ENCODE data around the gene PGGHG.

PGGHG gene

DNA sequence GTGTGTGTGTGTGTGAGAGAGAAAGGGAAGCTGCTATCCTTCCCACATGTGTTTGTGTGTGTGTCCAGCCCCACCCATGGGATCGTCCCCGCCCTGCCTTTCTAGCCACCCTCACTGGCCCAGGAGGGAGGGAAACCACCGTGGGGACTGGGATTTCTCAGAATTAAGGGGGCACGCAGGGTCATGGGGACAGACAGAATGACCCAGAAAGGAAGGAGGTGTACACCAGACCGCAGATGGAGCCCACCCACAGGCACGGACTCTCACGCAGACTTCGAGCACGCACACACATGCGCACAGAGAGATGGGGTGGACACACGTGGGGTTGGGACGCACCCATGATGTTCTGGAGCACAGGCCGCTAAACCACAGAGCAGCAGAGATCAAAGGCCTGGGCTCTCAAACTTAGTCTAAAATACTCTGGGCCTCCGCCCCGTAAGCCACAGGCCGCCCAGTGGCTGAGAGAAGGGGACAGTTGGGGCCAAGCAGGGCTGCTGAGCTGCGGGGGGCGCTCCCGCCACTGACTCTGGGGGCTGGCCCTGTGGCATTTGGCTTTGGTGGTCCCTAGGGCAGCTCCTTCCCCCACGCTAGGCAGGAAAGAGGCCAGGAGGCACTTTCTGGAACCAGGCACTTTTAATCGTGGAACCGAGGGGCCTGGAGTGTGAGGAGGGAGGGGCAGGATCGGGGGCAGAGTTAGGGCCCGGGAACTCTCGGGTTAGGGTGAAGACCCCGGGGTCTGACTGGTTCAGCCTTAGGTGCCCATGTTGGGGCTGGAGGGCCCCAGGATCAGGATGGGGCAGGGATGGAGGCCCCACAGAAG, 8.9 kb downstream of the PGGHG start:
- no peak for DNase-seq (ENCODE audit: low read depth)
- TF ChIP-seq, protein P1, sequence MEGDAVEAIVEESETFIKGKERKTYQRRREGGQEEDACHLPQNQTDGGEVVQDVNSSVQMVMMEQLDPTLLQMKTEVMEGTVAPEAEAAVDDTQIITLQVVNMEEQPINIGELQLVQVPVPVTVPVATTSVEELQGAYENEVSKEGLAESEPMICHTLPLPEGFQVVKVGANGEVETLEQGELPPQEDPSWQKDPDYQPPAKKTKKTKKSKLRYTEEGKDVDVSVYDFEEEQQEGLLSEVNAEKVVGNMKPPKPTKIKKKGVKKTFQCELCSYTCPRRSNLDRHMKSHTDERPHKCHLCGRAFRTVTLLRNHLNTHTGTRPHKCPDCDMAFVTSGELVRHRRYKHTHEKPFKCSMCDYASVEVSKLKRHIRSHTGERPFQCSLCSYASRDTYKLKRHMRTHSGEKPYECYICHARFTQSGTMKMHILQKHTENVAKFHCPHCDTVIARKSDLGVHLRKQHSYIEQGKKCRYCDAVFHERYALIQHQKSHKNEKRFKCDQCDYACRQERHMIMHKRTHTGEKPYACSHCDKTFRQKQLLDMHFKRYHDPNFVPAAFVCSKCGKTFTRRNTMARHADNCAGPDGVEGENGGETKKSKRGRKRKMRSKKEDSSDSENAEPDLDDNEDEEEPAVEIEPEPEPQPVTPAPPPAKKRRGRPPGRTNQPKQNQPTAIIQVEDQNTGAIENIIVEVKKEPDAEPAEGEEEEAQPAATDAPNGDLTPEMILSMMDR (IDR thresholded peaks at IDR 0.05; ENCODE audit: low read depth, low read length, missing control alignments) = no peak
- in situ Hi-C loops (cut with HindIII; ENCODE audit: low sequenced_read_pairs) = no loop called here
- H3K4me3 ChIP-seq (ENCODE audit: low read depth, low read length) = no peak overlapping the region

- no peak overlapping the region for H3K4me3 ChIP-seq (ENCODE audit: low read depth, low read length)
- in situ Hi-C loops (cut with HindIII; ENCODE audit: low sequenced_read_pairs) = no loop called here
- TF ChIP-seq, protein P1 (IDR thresholded peaks at IDR 0.05; ENCODE audit: low read depth, low read length, missing control alignments) = no peak
- DNase-seq (ENCODE audit: low read depth) = no peak
Observed at GRCh38 chr11:298406-299065, 9.6 kb downstream of the PGGHG start.

DNA sequence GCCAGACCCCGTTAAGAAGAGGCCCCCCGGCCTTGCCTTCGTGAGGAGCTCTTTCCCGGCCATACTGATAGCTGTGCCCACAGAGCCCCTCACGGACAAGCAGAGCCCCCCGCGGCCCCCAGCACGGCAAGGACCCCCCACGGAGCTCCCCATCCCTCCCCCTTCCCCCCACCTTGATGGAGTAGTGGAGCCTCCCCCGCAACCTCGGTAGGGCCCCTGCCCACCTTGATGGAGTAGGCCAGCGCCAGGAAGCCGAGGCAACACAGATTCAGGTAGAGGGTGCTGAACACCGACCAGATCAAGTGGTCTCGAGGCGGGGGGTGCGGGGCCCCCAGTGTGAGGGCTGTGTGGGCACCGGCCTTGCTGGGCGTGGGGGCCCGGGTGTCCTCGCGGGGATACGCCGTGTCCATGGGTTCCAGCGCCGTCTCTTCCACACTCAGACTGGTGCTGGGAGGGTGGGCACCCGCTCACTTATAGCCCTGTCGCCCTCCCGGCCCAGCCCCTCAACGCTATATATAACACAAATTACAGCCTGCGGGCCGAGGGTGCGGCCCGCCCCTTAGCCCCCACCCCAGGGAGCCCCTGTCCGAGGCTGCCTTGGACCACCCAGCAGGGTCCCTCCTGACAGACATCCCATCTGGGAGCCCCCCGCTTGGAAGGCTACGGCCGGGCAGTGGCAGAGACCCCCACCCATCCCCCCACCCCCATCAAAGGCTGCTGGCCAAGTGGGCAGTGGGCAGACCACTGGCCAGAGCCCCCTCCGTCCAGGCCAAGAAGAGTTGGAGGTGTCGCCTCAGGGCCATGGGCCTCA, 10.4 kb downstream of the PGGHG start, which contains the start of gene IFITM5:
Gene IFITM5 (minus strand): TSS at position 446 of the 811 bp plus-strand sequence. CDS start 36 bp downstream, at position 410.
- in situ Hi-C loops (cut with HindIII; ENCODE audit: low sequenced_read_pairs) = no loop called here
- no peak within 1 kb of the TSS for H3K4me3 ChIP-seq (ENCODE audit: low read depth, low read length)
- DNase-seq (ENCODE audit: low read depth) = no peak
- TF ChIP-seq, protein P1 (IDR thresholded peaks at IDR 0.05; ENCODE audit: low read depth, low read length, missing control alignments) = no peak

DNA sequence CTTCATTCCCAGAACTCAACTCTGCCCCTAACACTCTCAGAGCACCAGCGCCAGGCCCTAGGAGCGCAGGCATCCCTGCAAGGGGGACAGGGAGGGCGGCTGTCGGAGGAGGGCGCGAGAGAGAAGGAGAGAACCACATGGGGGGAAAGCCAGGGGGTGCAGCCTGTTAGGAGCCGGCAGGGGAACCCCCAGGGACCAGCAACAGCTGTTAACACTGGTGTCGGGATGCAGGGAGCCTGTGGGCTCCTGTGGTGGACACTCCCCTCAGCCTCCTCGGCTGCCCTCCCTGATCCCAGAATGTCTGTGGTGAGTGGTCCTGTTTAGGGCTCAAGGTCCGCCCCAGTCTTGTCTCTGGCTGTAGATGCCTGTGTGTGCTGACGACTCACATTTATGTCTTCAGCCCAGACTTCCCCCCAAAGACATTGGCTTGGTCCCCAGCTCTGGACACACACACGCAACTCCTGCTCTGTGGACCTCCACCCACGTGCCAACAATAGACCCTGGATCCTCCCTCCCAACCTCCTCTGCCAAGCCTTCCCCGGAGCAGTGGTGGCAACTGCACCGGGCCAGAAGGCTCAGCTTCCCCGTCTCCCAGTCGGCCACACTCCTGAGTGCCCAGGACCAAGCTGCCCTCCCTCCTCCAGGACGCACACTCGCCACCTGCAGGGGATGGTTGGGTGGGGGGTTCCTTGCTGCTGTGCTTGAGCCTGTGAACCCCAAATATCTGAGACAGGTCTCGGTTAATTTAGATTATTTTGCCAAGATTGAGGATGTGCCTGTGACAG, 11.2 kb downstream of the PGGHG start:
- no peak overlapping the region for H3K4me3 ChIP-seq (ENCODE audit: low read depth, low read length)
- in situ Hi-C loops (cut with HindIII; ENCODE audit: low sequenced_read_pairs) = no loop called here
- DNase-seq (ENCODE audit: low read depth) = no peak
- TF ChIP-seq, protein P1 (IDR thresholded peaks at IDR 0.05; ENCODE audit: low read depth, low read length, missing control alignments) = peak; percentile 31

- in situ Hi-C loops (cut with HindIII; ENCODE audit: low sequenced_read_pairs) = no loop called here
- DNase-seq (ENCODE audit: low read depth) = no peak
- TF ChIP-seq, protein P1 (IDR thresholded peaks at IDR 0.05; ENCODE audit: low read depth, low read length, missing control alignments) = no peak
- H3K4me3 ChIP-seq (ENCODE audit: low read depth, low read length) = no peak overlapping the region
Observed at GRCh38 chr11:303363-303762, 14.4 kb downstream of the PGGHG start.
